ENCODE measurements around the gene DNAI7. TPM values are rescaled to one million over a fixed set of nuclear protein-coding genes. Genes with fewer than 3 reads are reported as not detected.

Gene DNAI7
- total RNA-seq, 1 donor from 2014 or later = 0.79 TPM

- DNase-seq = no peak
Observed at GRCh38 chr12:25184132-25184531, 10.8 kb downstream of the DNAI7 start.

- no peak for DNase-seq
Observed at GRCh38 chr12:25182765-25183164, 12.2 kb downstream of the DNAI7 start.

GRCh38 chr12:25162866-25163265, 32.1 kb downstream of the DNAI7 start:
- no peak for DNase-seq

- DNase-seq = no peak
Observed at GRCh38 chr12:25156061-25156460, 38.9 kb downstream of the DNAI7 start.

GRCh38 chr12:25155022-25155576, 39.9 kb downstream of the DNAI7 start:
- DNase-seq = no peak

- no peak for DNase-seq
Observed at GRCh38 chr12:25152055-25152454, 42.9 kb downstream of the DNAI7 start.

GRCh38 chr12:25151476-25151875, 43.5 kb downstream of the DNAI7 start:
- peak; percentile 45 for DNase-seq

- no peak for DNase-seq
Observed at GRCh38 chr12:25146686-25147085, 48.3 kb downstream of the DNAI7 start.

GRCh38 chr12:25135531-25136154, 59.3 kb downstream of the DNAI7 start:
- no peak for DNase-seq

GRCh38 chr12:25131270-25131669, 63.7 kb downstream of the DNAI7 start:
- no peak for DNase-seq

- DNase-seq = no peak
Observed at GRCh38 chr12:25130741-25131188, 64.2 kb downstream of the DNAI7 start.

- DNase-seq = no peak
Observed at GRCh38 chr12:25126746-25127145, 68.2 kb downstream of the DNAI7 start.

GRCh38 chr12:25126101-25126500, 68.9 kb downstream of the DNAI7 start:
- no peak for DNase-seq

GRCh38 chr12:25124493-25124892, 70.5 kb downstream of the DNAI7 start:
- DNase-seq = no peak

- no peak for DNase-seq
Observed at GRCh38 chr12:25123126-25123525, 71.8 kb downstream of the DNAI7 start.

GRCh38 chr12:25121916-25122315, 73.0 kb downstream of the DNAI7 start:
- DNase-seq = no peak

- no peak for DNase-seq
Observed at GRCh38 chr12:25121110-25121509, 73.8 kb downstream of the DNAI7 start.

GRCh38 chr12:25119020-25119419, 75.9 kb downstream of the DNAI7 start:
- DNase-seq = no peak

GRCh38 chr12:25115677-25116076, 79.3 kb downstream of the DNAI7 start:
- DNase-seq = no peak

GRCh38 chr12:25113651-25114050, 81.3 kb downstream of the DNAI7 start:
- DNase-seq = no peak

GRCh38 chr12:25110260-25110659, 84.7 kb downstream of the DNAI7 start:
- DNase-seq = no peak

GRCh38 chr12:25107920-25108319, 87.0 kb downstream of the DNAI7 start:
- no peak for DNase-seq

GRCh38 chr12:25106818-25107217, 88.1 kb downstream of the DNAI7 start:
- no peak for DNase-seq

- DNase-seq = no peak
Observed at GRCh38 chr12:25102402-25102801, 92.6 kb downstream of the DNAI7 start.

- no peak for DNase-seq
Observed at GRCh38 chr12:25101092-25101445, 93.9 kb downstream of the DNAI7 start.
